ENCODE measurements around the gene ZKSCAN3. TPM values are rescaled to one million over a fixed set of nuclear protein-coding genes. Genes with fewer than 3 reads are reported as not detected.

Gene ZKSCAN3
- total RNA-seq, 1 experiment from 2014 or later: 6.2 TPM

GRCh38 chr6:28399350-28400121, 49.8 kb downstream of the ZKSCAN3 start, which contains the start of gene ZSCAN12:
Gene ZSCAN12, minus strand, starts transcription at chr6:28399747. Its CDS starts 1,342 bp downstream, at chr6:28398405.
- ChIA-PET CTCF (interaction anchor here (1.0 kb wide), 1 partner anchor 45 kb away, joined by 5 read pairs; no protein-coding TSS in a partner anchor), POLR2A (ENCODE audit: unreplicated experiment) (interaction anchor here (0.7 to 1.1 kb wide), 2 partner anchors 258 to 587 kb away, joined by 4 to 10 read pairs; partner anchors contain the start of gene ZKSCAN8)
- H3K4me2 ChIP-seq: peak within 1 kb of the TSS; percentile 81
- no peaks in the 10 kb centered on the region for H4K20me1 ChIP-seq (ENCODE audit: insufficient read depth)
- peak within 1 kb of the TSS; percentile 74 for H3K4me3 ChIP-seq
- TSS peak; percentile 49 for BruUV-seq (replicated peaks)
- peaks cover 44% of the 10 kb centered on the region for H3K79me2 ChIP-seq (ENCODE audit: low read depth)
- H3K27me3 ChIP-seq (ENCODE audit: insufficient read depth, low read depth): no peaks in the 10 kb centered on the region
- H3K27ac ChIP-seq: peak within 1 kb of the TSS; percentile 43
- no peaks in the 10 kb centered on the region for H3K9me3 ChIP-seq (ENCODE audit: insufficient read depth, low read depth)
- intact Hi-C loops (cut with micrococcal nuclease; ENCODE audit: unreplicated experiment): loop anchor here (1.0 to 5.0 kb wide), 5 partner anchors 16 to 262 kb away; partner anchors contain the start of gene ZSCAN23
- no peaks in the 10 kb centered on the region for H3K9me2 ChIP-seq (ENCODE audit: insufficient read depth)
- peak; percentile 75 to 84 for DNase-seq
- peak; percentile 43 for TF ChIP-seq CTCF (conservative IDR thresholded peaks at IDR 0.05)
- no peak for TF ChIP-seq EZH2 (IDR thresholded peaks at IDR 0.05; ENCODE audit: low read depth)
- peaks cover 30% of the 10 kb centered on the region for H3K4me1 ChIP-seq (replicated peaks; ENCODE audit: insufficient read depth)
- H3K36me3 ChIP-seq (ENCODE audit: low read depth): 0 out of 2 replicates have a peak, but pooled peaks cover 6% of the 10 kb centered on the region
- peaks cover 9% of the 10 kb centered on the region; the same call in 1 of the 2 replicates for H3F3A ChIP-seq (ENCODE audit: insufficient read depth, low read depth)
- H2AFZ ChIP-seq: peak within 1 kb of the TSS; percentile 97

- peak overlapping the region; percentile 74 for H3K4me3 ChIP-seq
- H3K9me2 ChIP-seq (ENCODE audit: insufficient read depth): no peaks in the 10 kb centered on the region
- H3K36me3 ChIP-seq (ENCODE audit: low read depth): 0 out of 2 replicates have a peak, but pooled peaks cover 6% of the 10 kb centered on the region
- peak overlapping the region; percentile 33 for H3K27ac ChIP-seq
- peak overlapping the region; percentile 97 for H2AFZ ChIP-seq
- TF ChIP-seq CTCF (conservative IDR thresholded peaks at IDR 0.05): no peak; the same call in 1 of the 2 replicates
- no peak for TF ChIP-seq EZH2 (IDR thresholded peaks at IDR 0.05; ENCODE audit: low read depth)
- BruUV-seq (replicated peaks): TSS peak; percentile 89
- CTCF ChIA-PET: no interaction called here
- peaks cover 40% of the 10 kb centered on the region for H3K79me2 ChIP-seq (ENCODE audit: low read depth)
- intact Hi-C loops (cut with micrococcal nuclease; ENCODE audit: unreplicated experiment): no loop called here
- peaks cover 30% of the 10 kb centered on the region for H3K4me1 ChIP-seq (replicated peaks; ENCODE audit: insufficient read depth)
- H3K4me2 ChIP-seq: peak overlapping the region; percentile 81
- H3K9me3 ChIP-seq (ENCODE audit: insufficient read depth, low read depth): no peaks in the 10 kb centered on the region
- no peaks in the 10 kb centered on the region for H3K27me3 ChIP-seq (ENCODE audit: insufficient read depth, low read depth)
- POLR2A ChIA-PET (ENCODE audit: unreplicated experiment): no interaction called here
- DNase-seq: no peak
- peaks cover 9% of the 10 kb centered on the region; the same call in 1 of the 2 replicates for H3F3A ChIP-seq (ENCODE audit: insufficient read depth, low read depth)
- no peaks in the 10 kb centered on the region for H4K20me1 ChIP-seq (ENCODE audit: insufficient read depth)
Observed at GRCh38 chr6:28400122-28400451, 50.3 kb downstream of the ZKSCAN3 start.

- Histone ChIP-seq H3K27ac (no peak overlapping the region), H3K9me2 (ENCODE audit: insufficient read depth) (no peaks in the 10 kb centered on the region), H3F3A (ENCODE audit: insufficient read depth, low read depth) (peaks cover 9% of the 10 kb centered on the region; the same call in 1 of the 2 replicates), H4K20me1 (ENCODE audit: insufficient read depth) (no peaks in the 10 kb centered on the region), H3K36me3 (ENCODE audit: low read depth) (no peaks in the 10 kb centered on the region), H2AFZ (no peak overlapping the region), H3K4me3 (no peak overlapping the region), H3K9me3 (ENCODE audit: insufficient read depth, low read depth) (no peaks in the 10 kb centered on the region), H3K79me2 (ENCODE audit: low read depth) (peaks cover 30% of the 10 kb centered on the region), H3K4me1 (replicated peaks; ENCODE audit: insufficient read depth) (peaks cover 29% of the 10 kb centered on the region), H3K4me2 (no peak overlapping the region; the same call in 1 of the 2 replicates), H3K27me3 (ENCODE audit: insufficient read depth, low read depth) (no peaks in the 10 kb centered on the region)
- POLR2A ChIA-PET (ENCODE audit: unreplicated experiment): no interaction called here
- intact Hi-C loops (cut with micrococcal nuclease; ENCODE audit: unreplicated experiment): no loop called here
- DNase-seq: no peak
- no peak for TF ChIP-seq CTCF (conservative IDR thresholded peaks at IDR 0.05)
- no peak for TF ChIP-seq EZH2 (IDR thresholded peaks at IDR 0.05; ENCODE audit: low read depth)
- CTCF ChIA-PET: no interaction called here
- BruUV-seq (replicated peaks): no TSS peak
Observed at GRCh38 chr6:28401172-28401571, 51.4 kb downstream of the ZKSCAN3 start.

All from PC-9 (cell line).